Retinal pigment epithelial cell (primary cell): ENCODE results near the gene CBLL2.
"Not testable (repeated sequence)": the region's sequence is repeated elsewhere in the genome, so short reads cannot be mapped to it uniquely, and the experiment has no call there.

ENCODE experiments used
- DNase-seq: peaks from one replicate; pipeline ENCODE4 v3.0.0-alpha.2; 2010; ENCODE audit warnings: low read depth
- H3K4me3 ChIP-seq: 2 replicates; pipeline ENCODE4 v1.5.1; 2011; ENCODE audit warnings: mild to moderate bottlenecking, low read length, control low read depth, moderate library complexity
- CTCF ChIP-seq: conservative IDR thresholded peaks from 2 replicates; pipeline ENCODE4 v1.5.1; 2011; ENCODE audit warnings: low read depth, low read length, control low read depth, inconsistent platforms

Gene CBLL2

DNA sequence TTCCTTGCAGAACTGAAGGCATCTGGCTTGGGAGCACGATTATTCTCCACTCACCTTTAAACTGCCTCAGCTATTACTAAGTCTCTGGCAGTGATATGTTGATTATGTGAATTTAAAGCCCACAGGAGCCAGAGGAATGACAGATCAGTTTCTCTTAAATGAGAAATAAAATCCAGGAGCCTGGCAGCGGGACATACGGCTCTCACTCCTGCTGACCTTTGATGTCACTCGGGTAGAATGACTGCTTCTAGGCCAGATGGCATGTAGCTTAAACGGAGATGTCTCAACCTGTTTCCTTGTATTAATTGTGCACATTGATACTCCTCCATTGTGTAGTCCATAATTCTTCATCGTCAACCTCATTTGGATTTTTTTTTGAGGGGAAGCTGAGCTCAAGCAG, 4.0 kb upstream of the CBLL2 start:
- no peak for DNase-seq
- TF ChIP-seq CTCF = no peak
- H3K4me3 ChIP-seq = no peak overlapping the region

DNA sequence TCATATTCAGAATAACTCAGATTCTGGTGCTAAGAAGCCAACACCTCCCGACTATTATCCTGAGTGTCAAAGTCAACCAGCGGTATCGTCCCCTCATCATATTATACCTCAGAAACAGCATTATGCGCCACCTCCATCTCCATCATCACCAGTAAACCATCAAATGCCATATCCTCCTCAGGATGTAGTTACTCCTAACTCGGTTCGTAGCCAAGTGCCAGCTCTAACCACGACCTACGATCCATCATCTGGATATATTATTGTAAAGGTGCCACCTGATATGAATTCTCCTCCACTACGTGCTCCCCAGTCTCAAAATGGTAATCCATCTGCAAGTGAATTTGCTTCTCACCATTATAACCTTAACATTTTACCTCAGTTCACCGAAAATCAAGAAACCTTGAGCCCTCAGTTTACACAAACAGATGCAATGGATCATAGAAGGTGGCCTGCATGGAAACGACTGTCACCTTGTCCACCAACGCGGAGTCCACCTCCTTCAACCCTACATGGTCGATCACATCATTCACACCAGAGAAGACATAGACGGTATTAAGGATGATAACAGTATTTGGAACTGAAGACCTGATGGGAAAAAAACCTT, 1.1 kb downstream of the CBLL2 start:
- no peak for DNase-seq
- TF ChIP-seq CTCF = no peak

GRCh38 chrX:22276781-22277180, 4.1 kb downstream of the CBLL2 start:
- no peak for DNase-seq
- no peak overlapping the region for H3K4me3 ChIP-seq
- no peak for TF ChIP-seq CTCF

More for the DNA sequence above, 1.1 kb downstream of the CBLL2 start:
- H3K4me3 ChIP-seq = no peak overlapping the region

DNA sequence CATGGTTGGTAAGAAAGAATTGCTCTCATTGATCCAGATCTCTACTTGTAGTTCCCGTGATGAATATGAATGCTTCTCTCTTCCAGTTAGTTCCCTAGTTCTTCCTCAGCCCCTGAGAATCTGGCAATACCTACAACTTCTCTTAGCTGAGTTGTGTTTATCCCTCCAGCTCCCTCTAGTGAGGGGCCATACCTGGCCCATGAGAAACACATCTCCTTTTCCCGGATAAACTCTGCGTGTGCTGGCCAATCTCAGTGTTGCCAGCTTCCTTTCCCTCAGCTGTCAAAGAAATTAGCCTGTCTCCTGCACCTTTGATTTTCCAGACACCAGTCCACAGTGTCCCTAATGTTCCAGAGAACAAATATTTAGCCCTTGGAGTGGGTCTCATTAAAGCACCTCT, 5.7 kb downstream of the CBLL2 start:
- H3K4me3 ChIP-seq = no peak overlapping the region
- peak; percentile 27 for TF ChIP-seq CTCF
- no peak for DNase-seq

GRCh38 chrX:22289209-22289608, 16.5 kb downstream of the CBLL2 start:
- not testable (repeated sequence) for H3K4me3 ChIP-seq, DNase-seq

- TF ChIP-seq CTCF = no peak
- DNase-seq = no peak
- no peak overlapping the region for H3K4me3 ChIP-seq
Measured at GRCh38 chrX:22296871-22297270, 24.2 kb downstream of the CBLL2 start.

DNA sequence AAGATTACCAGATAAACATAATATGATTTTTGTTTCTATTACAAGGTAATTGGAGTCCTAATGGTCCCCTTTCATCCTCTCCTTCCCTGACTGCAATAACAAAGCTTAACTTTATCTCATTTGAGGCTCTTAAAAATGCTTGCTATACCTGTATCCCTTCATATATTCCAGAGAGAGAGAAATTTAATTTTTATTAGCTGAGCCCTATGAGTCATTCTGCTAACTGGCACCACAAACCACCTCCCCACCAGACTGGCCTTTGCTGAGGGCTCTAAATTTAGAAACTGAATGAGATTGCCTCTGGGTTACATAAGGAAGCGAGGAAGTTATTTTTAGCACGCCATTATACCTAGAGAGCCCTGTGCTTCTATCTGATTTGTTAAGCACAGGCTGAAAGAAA, 27.4 kb downstream of the CBLL2 start:
- DNase-seq = peak; percentile 58
- H3K4me3 ChIP-seq = no peak overlapping the region
- TF ChIP-seq CTCF = no peak

GRCh38 chrX:22310779-22311178, 38.1 kb downstream of the CBLL2 start:
- DNase-seq = no peak
- no peak for TF ChIP-seq CTCF

More at GRCh38 chrX:22310779-22311178, 38.1 kb downstream of the CBLL2 start:
- H3K4me3 ChIP-seq = no peak overlapping the region
